Activated CD8-positive, alpha-beta memory T cell treated with anti-CD3 and anti-CD28 coated beads, Interleukin-2, amount 50 U/mL, for 4 hours (primary cell): Measurements from ENCODE around the gene TRIM58.

ENCODE experiments used
- DNase-seq: peaks from one replicate; pipeline ENCODE4 v3.0.0-alpha.2; 2020

The TRIM58 gene

GRCh38 chr1:247895163-247895637 lies 38.2 kb downstream of the TRIM58 start, which contains the start of gene OR2W3:
Gene OR2W3, plus strand, starts transcription at chr1:247895587. Its CDS starts 0 bp downstream, at chr1:247895587.
- no peak for DNase-seq

GRCh38 chr1:247895976-247896375 lies 39.0 kb downstream of the TRIM58 start:
- no peak for DNase-seq

DNA sequence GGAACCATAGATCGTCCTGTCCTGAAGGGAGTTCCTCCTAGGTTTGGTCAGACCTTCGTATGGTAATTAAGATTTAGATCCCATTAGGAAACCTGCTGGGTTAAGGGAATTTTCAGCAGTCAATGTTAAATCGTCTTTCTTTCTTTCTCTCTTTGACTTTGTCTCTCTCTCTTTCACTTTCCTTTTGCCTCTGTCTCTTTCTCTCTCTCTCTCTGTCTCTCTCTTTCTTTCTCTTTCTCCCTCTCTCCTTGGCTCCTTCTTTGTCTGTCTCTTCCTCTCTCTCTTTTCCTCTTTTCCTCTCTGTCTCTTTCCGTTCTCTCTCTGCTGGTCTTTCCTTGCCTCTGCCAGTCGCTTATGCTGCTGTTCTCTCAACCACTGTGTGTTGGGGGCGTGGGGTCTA lies 47.1 kb downstream of the TRIM58 start:
- DNase-seq, result no peak

DNA sequence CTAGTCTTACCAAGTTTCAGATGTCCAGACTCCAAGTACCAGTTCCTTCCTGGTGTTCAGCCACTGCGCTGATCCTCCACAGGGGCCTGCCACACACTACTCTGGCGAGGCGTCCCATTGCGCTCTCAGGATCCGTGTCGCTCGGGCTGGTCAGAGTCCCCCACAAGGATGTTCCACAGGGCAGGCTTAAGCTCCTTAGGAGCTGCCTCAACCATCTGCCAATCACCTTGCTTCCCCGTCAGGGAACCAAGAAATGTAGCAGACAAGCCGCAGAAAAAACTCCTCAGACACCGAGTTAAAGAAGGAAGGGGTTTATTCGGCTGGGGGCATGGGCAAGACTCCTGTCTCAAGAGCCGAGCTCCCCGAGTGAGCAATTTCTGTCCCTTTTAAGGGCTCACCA lies 48.2 kb downstream of the TRIM58 start:
- no peak for DNase-seq

DNA sequence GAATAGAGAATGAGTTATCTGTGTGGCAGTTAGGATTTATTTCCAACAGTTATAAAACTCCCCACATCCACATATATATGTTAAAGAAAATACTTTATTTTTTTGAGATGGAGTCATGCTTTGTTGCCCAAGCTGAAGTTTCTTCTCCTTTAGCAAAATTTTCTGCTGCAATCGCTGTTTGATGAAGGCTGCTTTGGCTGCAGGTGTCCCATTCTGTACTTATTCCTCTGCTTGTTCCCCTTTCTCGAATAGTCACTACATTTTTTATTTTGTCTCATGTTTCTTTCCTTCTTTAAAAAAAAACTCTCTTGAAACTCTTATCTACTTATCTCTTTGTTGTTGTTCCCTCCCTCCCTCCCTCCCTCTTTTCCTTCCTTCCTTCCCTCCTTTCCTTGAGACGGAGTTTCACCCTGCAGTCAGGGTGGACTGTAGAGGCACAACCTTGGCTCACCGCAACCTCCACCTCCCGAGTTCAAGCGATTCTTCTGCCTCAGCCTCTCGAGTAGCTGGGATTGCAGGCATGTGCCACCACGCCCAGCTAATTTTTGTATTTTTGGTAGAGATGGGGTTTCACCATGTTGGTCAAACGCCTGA lies 49.0 kb downstream of the TRIM58 start:
- DNase-seq, result no peak

- DNase-seq, result no peak
Observed at GRCh38 chr1:247906504-247907047, 49.6 kb downstream of the TRIM58 start.

DNA sequence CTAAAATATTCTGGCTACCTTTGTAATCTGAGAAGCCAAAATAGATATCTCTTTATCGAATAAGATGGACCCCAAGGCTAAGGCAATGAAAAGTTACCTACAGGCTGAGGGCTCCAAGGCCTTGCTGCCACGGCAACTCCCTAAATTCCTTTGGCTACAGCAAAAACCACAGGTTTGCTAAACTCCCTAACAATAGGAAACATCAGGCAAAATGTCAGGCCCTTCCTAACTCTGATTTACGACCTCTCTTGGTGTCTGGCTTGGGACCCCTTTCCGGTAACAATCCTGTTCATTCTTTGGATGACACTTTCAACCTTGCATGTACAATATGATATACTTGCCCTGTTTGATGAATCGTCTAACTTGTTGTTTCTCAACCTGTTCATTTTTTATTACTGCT lies 51.8 kb downstream of the TRIM58 start:
- DNase-seq, result no peak

- no peak for DNase-seq
Observed at GRCh38 chr1:247913786-247914185, 56.8 kb downstream of the TRIM58 start.

- DNase-seq, result no peak
Observed at GRCh38 chr1:247914941-247915662, 58.1 kb downstream of the TRIM58 start.

DNA sequence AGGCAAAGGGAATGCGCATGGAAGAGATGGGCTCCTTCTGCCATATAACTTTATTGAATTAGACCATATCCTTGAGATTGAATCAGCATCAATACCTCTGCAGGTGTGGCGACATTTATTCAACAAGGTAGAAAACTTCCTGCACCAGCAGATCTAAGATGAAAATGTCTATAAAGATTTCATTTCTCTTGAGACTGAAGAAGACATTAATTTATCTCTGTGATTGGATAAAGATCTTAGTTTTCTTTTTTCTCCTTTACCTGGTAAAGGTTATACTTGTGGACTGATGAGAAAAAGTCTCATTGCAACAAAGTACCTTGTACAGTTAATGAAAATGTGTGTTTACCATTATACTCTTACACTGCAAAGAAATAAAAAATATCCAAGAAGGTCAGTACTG lies 63.0 kb downstream of the TRIM58 start, which contains the start of gene OR2T8:
Gene OR2T8, plus strand, starts transcription at position 301 of the 400 bp plus-strand sequence. CDS start 766 bp downstream, outside the sequence.
- DNase-seq, result no peak

DNA sequence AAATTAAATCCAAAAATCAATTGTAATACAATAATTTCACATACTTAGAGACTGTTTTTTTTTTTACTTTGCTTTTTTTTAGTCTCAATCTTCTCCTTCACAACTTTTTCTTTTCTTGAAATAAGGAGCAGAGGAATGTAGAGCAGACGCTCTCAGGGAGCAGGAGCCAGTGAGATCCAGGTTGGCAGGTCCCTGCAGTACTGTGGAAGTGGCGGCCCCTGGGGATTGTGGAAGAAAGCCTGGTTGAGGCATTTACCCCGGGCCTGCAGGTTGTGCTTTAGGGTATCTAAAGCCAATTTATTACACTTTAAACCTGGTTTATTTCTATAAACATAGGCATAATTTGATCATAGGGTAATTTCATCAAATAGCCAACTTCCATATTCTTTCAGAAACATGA lies 67.0 kb downstream of the TRIM58 start:
- DNase-seq, result no peak

- no peak for DNase-seq
Observed at GRCh38 chr1:247924868-247925267, 67.9 kb downstream of the TRIM58 start, which contains the start of gene OR2AJ1. Gene OR2AJ1, plus strand, starts transcription at chr1:247924889. Its CDS starts 8,880 bp downstream, at chr1:247933769.
